GM06990 (cell line): ENCODE results near the gene SLC6A19.

ENCODE experiments used
- DNase-seq: peaks from one replicate; pipeline ENCODE4 v3.0.0-alpha.2; 2011; ENCODE audit not compliant: insufficient read length; ENCODE audit errors: extremely low read depth
- H3K27me3 ChIP-seq: replicated peaks from 2 replicates; pipeline ENCODE4 v1.6.0; 2011; ENCODE audit warnings: low read length; ENCODE audit not compliant: control insufficient read depth, insufficient read depth
- H3K36me3 ChIP-seq: 2 replicates; pipeline ENCODE4 v1.5.1; 2011; ENCODE audit warnings: low read length; ENCODE audit not compliant: control insufficient read depth, insufficient read depth
- H3K4me3 ChIP-seq: replicated peaks from 2 replicates; pipeline ENCODE4 v1.5.1; 2011; ENCODE audit warnings: low read depth, mild to moderate bottlenecking, control low read depth, low read length
- CTCF ChIP-seq: IDR thresholded peaks from 2 replicates; pipeline ENCODE4 v1.5.1; 2011; ENCODE audit warnings: low read length, control low read depth, mild to moderate bottlenecking, inconsistent platforms; ENCODE audit not compliant: insufficient read depth, poor library complexity, severe bottlenecking

The SLC6A19 gene

GRCh38 chr5:1220351-1220750, 19.0 kb downstream of the SLC6A19 start:
- no peak for TF ChIP-seq CTCF
- no peaks in the 10 kb centered on the region; the same call in 1 of the 2 replicates for H3K27me3 ChIP-seq
- H3K36me3 ChIP-seq = no peaks in the 10 kb centered on the region
- no peak for DNase-seq
- H3K4me3 ChIP-seq = no peak overlapping the region

- TF ChIP-seq CTCF = no peak
- no peak for DNase-seq
These were observed 19.4 kb downstream of the SLC6A19 start for GRCh38 chr5:1220831-1221230.

GRCh38 chr5:1221721-1222120, 20.3 kb downstream of the SLC6A19 start:
- Histone ChIP-seq H3K4me3 (no peak overlapping the region), H3K27me3 (no peaks in the 10 kb centered on the region; the same call in 1 of the 2 replicates), H3K36me3 (no peaks in the 10 kb centered on the region)
- TF ChIP-seq CTCF = no peak
- DNase-seq = no peak

More at GRCh38 chr5:1220831-1221230, 19.4 kb downstream of the SLC6A19 start:
- Histone ChIP-seq H3K36me3 (no peaks in the 10 kb centered on the region), H3K27me3 (no peaks in the 10 kb centered on the region; the same call in 1 of the 2 replicates), H3K4me3 (no peak overlapping the region)

GRCh38 chr5:1222147-1222546, 20.8 kb downstream of the SLC6A19 start:
- no peak overlapping the region for H3K4me3 ChIP-seq
- H3K27me3 ChIP-seq = no peaks in the 10 kb centered on the region; the same call in 1 of the 2 replicates
- TF ChIP-seq CTCF = no peak
- no peak for DNase-seq
- H3K36me3 ChIP-seq = no peaks in the 10 kb centered on the region

GRCh38 chr5:1222621-1223277, 21.4 kb downstream of the SLC6A19 start:
- DNase-seq = no peak
- H3K4me3 ChIP-seq = no peak overlapping the region
- no peaks in the 10 kb centered on the region; the same call in 1 of the 2 replicates for H3K27me3 ChIP-seq
- TF ChIP-seq CTCF = no peak
- no peaks in the 10 kb centered on the region for H3K36me3 ChIP-seq
